Measurements from ENCODE around the gene KCTD17. TPM values are rescaled to one million over a fixed set of nuclear protein-coding genes. Genes with fewer than 3 reads are reported as not detected.

KCTD17 gene
- total and polyA plus RNA-seq, 2 of the 13 experiments (the other 11 are each of a cell fraction or from before 2014, with no cell fraction given): 5.3 to 11.7 TPM

DNA sequence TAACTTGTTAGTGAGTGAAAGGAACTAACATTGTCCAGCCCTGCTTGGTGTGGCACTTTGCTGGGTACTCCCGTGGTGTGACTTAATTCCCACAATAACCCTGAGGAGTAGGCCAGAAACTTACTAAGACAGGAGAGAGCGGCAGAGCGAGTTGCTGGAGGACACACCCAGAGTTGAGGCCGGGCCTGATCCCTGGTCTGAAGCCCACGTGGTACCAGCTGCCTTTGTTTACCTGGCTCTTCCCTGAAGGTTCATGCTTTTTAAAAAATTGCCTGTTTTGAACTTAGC is 31.4 kb upstream of the KCTD17 start (continued):
- TF ChIP-seq, protein P1, sequence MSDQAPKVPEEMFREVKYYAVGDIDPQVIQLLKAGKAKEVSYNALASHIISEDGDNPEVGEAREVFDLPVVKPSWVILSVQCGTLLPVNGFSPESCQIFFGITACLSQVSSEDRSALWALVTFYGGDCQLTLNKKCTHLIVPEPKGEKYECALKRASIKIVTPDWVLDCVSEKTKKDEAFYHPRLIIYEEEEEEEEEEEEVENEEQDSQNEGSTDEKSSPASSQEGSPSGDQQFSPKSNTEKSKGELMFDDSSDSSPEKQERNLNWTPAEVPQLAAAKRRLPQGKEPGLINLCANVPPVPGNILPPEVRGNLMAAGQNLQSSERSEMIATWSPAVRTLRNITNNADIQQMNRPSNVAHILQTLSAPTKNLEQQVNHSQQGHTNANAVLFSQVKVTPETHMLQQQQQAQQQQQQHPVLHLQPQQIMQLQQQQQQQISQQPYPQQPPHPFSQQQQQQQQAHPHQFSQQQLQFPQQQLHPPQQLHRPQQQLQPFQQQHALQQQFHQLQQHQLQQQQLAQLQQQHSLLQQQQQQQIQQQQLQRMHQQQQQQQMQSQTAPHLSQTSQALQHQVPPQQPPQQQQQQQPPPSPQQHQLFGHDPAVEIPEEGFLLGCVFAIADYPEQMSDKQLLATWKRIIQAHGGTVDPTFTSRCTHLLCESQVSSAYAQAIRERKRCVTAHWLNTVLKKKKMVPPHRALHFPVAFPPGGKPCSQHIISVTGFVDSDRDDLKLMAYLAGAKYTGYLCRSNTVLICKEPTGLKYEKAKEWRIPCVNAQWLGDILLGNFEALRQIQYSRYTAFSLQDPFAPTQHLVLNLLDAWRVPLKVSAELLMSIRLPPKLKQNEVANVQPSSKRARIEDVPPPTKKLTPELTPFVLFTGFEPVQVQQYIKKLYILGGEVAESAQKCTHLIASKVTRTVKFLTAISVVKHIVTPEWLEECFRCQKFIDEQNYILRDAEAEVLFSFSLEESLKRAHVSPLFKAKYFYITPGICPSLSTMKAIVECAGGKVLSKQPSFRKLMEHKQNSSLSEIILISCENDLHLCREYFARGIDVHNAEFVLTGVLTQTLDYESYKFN (CRISPR knock-in tag; conservative IDR thresholded peaks at IDR 0.05): no peak
- TF ChIP-seq, protein P2, sequence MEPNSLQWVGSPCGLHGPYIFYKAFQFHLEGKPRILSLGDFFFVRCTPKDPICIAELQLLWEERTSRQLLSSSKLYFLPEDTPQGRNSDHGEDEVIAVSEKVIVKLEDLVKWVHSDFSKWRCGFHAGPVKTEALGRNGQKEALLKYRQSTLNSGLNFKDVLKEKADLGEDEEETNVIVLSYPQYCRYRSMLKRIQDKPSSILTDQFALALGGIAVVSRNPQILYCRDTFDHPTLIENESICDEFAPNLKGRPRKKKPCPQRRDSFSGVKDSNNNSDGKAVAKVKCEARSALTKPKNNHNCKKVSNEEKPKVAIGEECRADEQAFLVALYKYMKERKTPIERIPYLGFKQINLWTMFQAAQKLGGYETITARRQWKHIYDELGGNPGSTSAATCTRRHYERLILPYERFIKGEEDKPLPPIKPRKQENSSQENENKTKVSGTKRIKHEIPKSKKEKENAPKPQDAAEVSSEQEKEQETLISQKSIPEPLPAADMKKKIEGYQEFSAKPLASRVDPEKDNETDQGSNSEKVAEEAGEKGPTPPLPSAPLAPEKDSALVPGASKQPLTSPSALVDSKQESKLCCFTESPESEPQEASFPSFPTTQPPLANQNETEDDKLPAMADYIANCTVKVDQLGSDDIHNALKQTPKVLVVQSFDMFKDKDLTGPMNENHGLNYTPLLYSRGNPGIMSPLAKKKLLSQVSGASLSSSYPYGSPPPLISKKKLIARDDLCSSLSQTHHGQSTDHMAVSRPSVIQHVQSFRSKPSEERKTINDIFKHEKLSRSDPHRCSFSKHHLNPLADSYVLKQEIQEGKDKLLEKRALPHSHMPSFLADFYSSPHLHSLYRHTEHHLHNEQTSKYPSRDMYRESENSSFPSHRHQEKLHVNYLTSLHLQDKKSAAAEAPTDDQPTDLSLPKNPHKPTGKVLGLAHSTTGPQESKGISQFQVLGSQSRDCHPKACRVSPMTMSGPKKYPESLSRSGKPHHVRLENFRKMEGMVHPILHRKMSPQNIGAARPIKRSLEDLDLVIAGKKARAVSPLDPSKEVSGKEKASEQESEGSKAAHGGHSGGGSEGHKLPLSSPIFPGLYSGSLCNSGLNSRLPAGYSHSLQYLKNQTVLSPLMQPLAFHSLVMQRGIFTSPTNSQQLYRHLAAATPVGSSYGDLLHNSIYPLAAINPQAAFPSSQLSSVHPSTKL (CRISPR knock-in tag; IDR thresholded peaks at IDR 0.05): no peak
- TF ChIP-seq IKZF1 (IDR thresholded peaks at IDR 0.05) (no peak), JUN (CRISPR knock-in tag; IDR thresholded peaks at IDR 0.05) (no peak), JDP2 (CRISPR knock-in tag; IDR thresholded peaks at IDR 0.05; ENCODE audit: borderline replicate concordance) (no peak), PITX1 (CRISPR knock-in tag; IDR thresholded peaks at IDR 0.05) (no peak), ELF4 (CRISPR knock-in tag; IDR thresholded peaks at IDR 0.05; ENCODE audit: borderline replicate concordance) (no peak), KAT8 (CRISPR knock-in tag; IDR thresholded peaks at IDR 0.05) (no peak), DNMT3B (CRISPR knock-in tag; conservative IDR thresholded peaks at IDR 0.05) (no peak), ISL2 (CRISPR knock-in tag; IDR thresholded peaks at IDR 0.05) (no peak), SIN3B (IDR thresholded peaks at IDR 0.05; ENCODE audit: low read length) (no peak), MIXL1 (CRISPR knock-in tag; IDR thresholded peaks at IDR 0.05) (no peak), REL (CRISPR knock-in tag; conservative IDR thresholded peaks at IDR 0.05) (no peak), ZNF121 (CRISPR knock-in tag; IDR thresholded peaks at IDR 0.05) (no peak)
- TF ChIP-seq, protein P3, sequence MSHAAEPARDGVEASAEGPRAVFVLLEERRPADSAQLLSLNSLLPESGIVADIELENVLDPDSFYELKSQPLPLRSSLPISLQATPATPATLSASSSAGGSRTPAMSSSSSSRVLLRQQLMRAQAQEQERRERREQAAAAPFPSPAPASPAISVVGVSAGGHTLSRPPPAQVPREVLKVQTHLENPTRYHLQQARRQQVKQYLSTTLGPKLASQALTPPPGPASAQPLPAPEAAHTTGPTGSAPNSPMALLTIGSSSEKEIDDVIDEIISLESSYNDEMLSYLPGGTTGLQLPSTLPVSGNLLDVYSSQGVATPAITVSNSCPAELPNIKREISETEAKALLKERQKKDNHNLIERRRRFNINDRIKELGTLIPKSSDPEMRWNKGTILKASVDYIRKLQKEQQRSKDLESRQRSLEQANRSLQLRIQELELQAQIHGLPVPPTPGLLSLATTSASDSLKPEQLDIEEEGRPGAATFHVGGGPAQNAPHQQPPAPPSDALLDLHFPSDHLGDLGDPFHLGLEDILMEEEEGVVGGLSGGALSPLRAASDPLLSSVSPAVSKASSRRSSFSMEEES (CRISPR knock-in tag; IDR thresholded peaks at IDR 0.05): no peak
- TF ChIP-seq, protein P4, sequence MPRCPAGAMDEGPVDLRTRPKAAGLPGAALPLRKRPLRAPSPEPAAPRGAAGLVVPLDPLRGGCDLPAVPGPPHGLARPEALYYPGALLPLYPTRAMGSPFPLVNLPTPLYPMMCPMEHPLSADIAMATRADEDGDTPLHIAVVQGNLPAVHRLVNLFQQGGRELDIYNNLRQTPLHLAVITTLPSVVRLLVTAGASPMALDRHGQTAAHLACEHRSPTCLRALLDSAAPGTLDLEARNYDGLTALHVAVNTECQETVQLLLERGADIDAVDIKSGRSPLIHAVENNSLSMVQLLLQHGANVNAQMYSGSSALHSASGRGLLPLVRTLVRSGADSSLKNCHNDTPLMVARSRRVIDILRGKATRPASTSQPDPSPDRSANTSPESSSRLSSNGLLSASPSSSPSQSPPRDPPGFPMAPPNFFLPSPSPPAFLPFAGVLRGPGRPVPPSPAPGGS (CRISPR knock-in tag; IDR thresholded peaks at IDR 0.05): no peak
- TF ChIP-seq, protein P5, sequence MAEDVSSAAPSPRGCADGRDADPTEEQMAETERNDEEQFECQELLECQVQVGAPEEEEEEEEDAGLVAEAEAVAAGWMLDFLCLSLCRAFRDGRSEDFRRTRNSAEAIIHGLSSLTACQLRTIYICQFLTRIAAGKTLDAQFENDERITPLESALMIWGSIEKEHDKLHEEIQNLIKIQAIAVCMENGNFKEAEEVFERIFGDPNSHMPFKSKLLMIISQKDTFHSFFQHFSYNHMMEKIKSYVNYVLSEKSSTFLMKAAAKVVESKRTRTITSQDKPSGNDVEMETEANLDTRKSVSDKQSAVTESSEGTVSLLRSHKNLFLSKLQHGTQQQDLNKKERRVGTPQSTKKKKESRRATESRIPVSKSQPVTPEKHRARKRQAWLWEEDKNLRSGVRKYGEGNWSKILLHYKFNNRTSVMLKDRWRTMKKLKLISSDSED (CRISPR knock-in tag; IDR thresholded peaks at IDR 0.05): no peak
- TF ChIP-seq, protein P6, sequence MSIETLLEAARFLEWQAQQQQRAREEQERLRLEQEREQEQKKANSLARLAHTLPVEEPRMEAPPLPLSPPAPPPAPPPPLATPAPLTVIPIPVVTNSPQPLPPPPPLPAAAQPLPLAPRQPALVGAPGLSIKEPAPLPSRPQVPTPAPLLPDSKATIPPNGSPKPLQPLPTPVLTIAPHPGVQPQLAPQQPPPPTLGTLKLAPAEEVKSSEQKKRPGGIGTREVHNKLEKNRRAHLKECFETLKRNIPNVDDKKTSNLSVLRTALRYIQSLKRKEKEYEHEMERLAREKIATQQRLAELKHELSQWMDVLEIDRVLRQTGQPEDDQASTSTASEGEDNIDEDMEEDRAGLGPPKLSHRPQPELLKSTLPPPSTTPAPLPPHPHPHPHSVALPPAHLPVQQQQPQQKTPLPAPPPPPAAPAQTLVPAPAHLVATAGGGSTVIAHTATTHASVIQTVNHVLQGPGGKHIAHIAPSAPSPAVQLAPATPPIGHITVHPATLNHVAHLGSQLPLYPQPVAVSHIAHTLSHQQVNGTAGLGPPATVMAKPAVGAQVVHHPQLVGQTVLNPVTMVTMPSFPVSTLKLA (IDR thresholded peaks at IDR 0.05): peak; percentile 48
